ENCODE results near the gene SH3PXD2B. TPM values are rescaled to one million over a fixed set of nuclear protein-coding genes. Genes with fewer than 3 reads are reported as not detected.
"Not testable (repeated sequence)": the region's sequence is repeated elsewhere in the genome, so short reads cannot be mapped to it uniquely, and the experiment has no call there.

SH3PXD2B gene
- total RNA-seq, 2 donors from 2014 or later = 10.0 to 15.3 TPM

DNA sequence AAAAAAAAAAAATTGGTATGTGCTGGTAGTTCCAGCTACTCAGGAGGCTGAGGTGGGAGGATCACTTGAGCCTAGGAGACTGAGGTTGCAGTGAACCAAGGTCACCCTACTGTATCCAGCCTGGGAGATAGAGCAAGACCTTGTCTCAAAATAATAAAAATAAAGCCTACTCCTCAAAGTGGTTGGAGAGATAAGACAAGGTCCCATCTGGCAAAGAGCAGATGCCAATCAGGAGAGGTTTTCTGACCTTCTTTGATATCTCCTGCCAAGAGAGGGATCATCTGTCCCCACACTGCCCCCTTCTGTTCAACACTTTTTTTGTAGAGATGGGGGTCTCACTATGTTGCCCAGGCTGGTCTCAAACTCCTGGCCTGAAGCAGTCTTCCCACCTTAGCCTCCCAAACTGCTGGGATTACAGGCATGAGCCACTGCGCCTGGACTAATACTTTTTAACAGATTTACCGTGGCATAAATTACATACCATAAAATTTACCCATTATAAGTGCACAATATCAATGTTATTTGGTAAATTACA lies 64.7 kb downstream of the SH3PXD2B start:
- DNase-seq (no peak), ATAC-seq (no peak)
- intact Hi-C loops (cut with DNase I) = no loop called here

DNA sequence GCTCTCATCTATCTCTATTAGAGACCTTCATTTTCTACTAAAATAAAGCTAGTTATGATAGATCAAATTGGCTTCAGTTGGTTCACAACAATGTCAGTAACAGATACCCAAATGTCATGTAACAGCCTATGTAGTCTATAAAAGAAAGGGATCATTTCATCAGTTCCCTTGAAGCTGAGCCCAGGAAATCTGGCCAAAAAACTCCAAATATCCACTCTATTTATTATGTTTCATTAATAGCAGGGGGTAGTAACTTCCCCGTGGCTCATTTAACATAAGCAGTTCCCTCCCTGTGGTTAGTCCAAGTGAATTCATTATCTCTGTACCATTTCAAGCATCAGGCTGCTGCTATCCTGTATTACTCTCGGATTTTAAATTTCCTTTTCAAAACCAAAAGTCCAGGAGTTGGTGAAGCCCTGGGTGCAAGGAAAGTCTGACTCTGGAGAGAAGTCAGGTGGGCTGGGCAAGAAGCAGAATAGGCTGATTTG lies 66.0 kb downstream of the SH3PXD2B start:
- ATAC-seq (no peak), DNase-seq (no peak)
- intact Hi-C loops (cut with DNase I) = no loop called here

GRCh38 chr5:172385707-172386106 lies 68.6 kb downstream of the SH3PXD2B start:
- DNase-seq = no peak
- ATAC-seq = no peak
- intact Hi-C loops (cut with DNase I) = no loop called here

GRCh38 chr5:172385010-172385563 lies 69.2 kb downstream of the SH3PXD2B start:
- no peak for ATAC-seq
- no peak for DNase-seq
- intact Hi-C loops (cut with DNase I) = no loop called here

DNA sequence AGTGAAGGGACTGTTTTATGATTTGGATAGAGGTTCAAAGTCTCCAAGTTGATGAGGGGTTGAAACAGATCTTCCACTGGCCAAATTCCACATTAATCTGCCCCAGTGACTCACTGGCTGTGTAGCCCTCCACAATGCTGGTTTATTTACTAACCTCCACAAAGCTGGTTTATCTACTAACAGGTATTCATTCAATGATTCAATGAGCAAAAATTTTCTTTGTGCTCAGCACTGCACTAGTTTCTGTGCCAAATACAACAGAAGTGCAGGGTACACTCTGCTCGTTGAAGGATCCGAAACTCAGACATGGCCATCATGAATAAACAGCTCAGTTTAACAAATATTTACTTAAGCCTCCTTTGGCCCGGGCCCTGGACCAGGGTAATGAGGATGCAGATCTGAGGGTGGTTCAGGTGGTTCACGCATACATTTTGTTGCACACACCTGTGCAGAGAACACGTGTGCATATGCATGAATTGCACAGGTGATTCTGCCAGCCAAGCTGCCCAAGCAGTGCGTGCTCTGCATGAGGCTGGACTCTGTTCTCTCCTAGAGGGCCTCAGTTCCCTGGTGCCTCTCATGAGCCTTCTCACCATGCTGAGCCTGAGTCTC lies 71.0 kb downstream of the SH3PXD2B start:
- ATAC-seq (peak in 1 of 2 donors; percentile 24), DNase-seq (no peak)
- intact Hi-C loops (cut with DNase I) = no loop called here

- peak; percentile 75 for DNase-seq
- peak; percentile 14 to 80 for ATAC-seq
- intact Hi-C loops (cut with DNase I) = no loop called here
These were observed 73.2 kb downstream of the SH3PXD2B start for GRCh38 chr5:172380987-172381643.

GRCh38 chr5:172380301-172380986 lies 73.9 kb downstream of the SH3PXD2B start:
- ATAC-seq = peak in 1 of 2 donors; percentile 21
- DNase-seq = no peak
- intact Hi-C loops (cut with DNase I) = no loop called here

- intact Hi-C loops (cut with DNase I) = no loop called here
- no peak for ATAC-seq
- DNase-seq = no peak
These were observed 74.8 kb downstream of the SH3PXD2B start for GRCh38 chr5:172379481-172379880.

DNA sequence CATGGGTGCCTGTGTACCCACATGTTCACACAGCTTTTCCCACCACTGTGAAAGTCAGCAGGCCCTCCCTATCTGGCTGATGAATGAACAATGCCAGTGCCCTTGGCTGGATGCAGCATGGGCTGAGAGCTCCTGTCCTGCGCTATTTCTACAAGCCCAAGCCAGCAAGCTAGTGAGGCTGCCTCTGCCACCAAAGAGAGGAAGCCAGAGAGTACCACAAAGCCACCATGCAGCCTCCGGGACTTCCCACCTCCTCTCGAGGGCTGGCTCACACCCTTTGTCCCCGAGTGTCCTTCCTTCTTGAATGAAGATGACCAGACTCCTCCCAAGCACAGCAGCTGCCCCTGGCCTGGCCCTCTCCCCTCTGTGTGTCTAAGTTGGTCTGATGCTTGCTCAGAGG lies 76.5 kb downstream of the SH3PXD2B start:
- no peak for DNase-seq
- no peak for ATAC-seq
- intact Hi-C loops (cut with DNase I) = no loop called here

- intact Hi-C loops (cut with DNase I) = no loop called here
- ATAC-seq (no peak), DNase-seq (no peak)
These were observed 76.9 kb downstream of the SH3PXD2B start for GRCh38 chr5:172377438-172377837.

DNA sequence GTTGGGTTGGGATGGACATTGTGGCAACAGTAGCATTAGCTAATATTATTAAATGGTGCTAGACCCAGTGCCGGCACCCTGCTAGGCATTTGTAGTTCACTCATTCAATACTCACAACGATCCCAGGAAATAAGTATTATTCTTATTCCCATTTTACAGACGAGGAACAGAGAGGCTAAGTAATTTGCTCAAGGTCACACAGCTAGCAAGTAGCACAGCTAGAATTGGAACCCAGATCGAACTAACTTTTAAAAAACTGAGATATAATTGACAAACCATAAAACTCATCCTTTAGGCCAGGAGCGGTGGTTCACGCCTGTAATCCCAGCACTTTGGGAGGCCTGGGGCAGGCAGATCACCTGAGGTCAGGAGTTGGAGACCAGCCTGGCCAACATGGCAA lies 79.5 kb downstream of the SH3PXD2B start:
- intact Hi-C loops (cut with DNase I) = no loop called here
- DNase-seq = no peak
- ATAC-seq = no peak

DNA sequence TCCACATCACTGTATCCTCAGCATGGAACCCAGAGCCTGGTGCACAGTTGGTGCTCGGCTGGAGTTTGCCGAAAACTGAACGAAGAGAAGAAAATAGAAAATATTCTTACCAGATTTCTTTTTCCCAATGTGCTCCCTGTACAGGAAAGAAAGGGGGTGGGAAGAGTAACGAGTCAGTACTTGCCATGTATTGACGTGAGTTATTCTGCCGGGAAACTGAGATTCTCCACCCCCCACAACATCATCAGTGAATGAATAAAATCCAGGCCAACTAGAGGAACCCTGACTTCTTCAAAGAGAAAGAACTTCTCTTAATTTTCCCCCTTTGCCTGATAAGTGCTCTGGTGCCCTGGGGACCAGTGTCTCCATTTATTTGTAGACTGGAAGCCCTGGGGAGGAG lies 80.6 kb downstream of the SH3PXD2B start:
- intact Hi-C loops (cut with DNase I) = no loop called here
- ATAC-seq (no peak), DNase-seq (no peak)

DNA sequence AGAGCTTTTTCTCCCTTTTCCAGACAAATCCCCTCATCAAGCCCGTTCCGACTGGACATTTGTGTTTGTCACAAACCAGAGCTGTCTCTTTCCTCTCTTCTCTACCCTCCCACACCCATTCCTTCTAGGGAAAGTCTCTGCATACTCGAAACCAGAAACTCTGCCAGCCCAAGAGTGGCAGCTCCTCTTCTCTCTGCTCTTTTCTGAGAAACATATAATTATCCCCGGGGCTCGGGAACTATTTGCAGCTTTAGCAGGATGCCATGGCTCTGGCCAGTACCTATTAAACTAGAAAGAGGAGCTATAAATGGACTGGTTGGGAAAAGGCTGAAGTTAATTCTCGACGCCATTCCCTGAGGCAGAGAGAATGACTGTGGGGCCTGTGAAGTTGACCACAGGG lies 82.6 kb downstream of the SH3PXD2B start:
- ATAC-seq (no peak), DNase-seq (no peak)
- intact Hi-C loops (cut with DNase I) = no loop called here

DNA sequence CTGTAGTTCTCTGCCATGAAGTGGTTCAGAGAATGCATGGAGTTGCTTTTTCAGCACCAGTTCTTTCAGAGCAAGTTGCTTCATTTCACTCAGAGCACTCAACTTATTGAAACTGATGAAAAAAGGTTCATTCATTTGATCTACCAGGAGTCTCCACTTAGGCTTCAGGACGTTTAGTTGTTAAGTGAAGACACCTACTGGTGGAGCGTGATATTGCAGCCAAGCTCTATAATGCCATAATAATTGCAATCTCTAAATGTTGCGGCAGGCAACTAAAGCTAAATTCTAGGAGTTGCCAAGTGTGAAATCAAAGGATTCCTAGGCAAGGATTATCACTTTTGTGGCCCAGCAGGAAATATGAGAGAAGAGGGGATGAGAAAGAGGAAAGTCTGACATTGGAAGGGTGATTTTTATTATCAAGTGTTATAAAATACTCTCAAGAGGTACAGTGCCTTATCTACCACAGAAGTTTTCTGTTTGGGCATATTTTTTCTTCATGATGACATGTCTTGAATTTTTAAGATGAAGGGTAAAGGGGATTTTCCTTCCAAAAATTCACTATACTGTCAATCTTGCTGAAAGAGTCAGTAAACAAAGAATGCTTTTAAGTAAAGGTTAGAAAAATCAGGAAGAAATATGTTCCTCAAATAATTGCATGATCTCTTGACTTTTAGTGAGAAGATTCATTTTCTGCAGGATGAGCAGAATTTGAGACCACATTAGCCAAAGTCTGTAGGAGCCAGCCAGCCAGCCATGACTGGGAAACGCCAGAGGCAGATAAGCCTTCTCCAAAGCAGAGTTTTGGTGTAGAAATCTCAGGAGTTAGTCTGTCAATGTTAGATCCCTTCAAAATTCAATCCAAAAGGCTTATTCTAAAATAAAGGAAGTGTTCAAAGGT lies 83.4 kb downstream of the SH3PXD2B start:
- intact Hi-C loops (cut with DNase I) = no loop called here
- DNase-seq (no peak), ATAC-seq (no peak)

DNA sequence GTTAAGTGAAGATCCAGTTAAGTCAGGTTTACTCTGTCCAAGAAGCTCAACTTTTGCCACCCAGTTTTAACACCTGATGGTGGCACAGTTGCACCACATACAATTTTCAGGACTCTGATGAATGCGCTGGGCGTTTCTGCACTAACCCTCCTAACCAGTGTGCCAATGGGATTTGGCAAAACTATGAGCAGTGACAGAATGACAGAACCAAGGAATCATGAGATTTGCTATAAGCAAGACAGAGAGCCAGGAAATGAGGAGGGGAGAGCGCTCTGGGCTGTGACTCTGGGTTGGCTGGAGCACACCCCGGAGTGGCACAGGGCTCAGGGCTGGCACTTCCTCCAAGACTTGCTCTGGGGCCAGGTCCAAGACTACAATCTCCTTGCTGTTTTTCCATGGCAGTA lies 84.1 kb downstream of the SH3PXD2B start:
- no peak for DNase-seq

DNA sequence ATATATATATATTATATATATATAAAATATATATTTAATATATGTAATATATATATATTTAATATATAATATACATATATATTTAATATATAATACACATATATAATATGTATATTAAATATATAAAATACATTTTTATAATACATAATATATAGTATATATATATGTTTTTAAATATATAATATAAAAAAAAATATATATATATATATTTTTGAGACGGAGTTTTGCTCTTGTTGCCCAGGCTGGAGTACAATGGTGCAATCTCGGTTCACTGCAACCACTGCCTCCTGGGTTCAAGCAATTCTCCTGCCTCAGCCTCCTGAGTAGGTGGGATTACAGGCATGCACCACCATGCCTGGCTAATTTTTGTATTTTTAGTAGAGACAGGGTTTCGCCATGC lies 85.6 kb downstream of the SH3PXD2B start:
- ATAC-seq; intact Hi-C loops (cut with DNase I); DNase-seq: not testable (repeated sequence)

More for the DNA sequence above, 84.1 kb downstream of the SH3PXD2B start:
- ATAC-seq = peak in 1 of 2 donors; percentile 15
- intact Hi-C loops (cut with DNase I) = no loop called here

- intact Hi-C loops (cut with DNase I) = no loop called here
- ATAC-seq = no peak
- DNase-seq = no peak
These were observed 88.2 kb downstream of the SH3PXD2B start for GRCh38 chr5:172365948-172366608.

- peak; percentile 19 to 38 for ATAC-seq
- no peak for DNase-seq
- intact Hi-C loops (cut with DNase I) = no loop called here
These were observed 89.6 kb downstream of the SH3PXD2B start for GRCh38 chr5:172364773-172365172.

Measured in left cardiac atrium (tissue), 4 donors.